GM18907 (cell line): ENCODE data around the gene PTPRA.

Experiments used
- ATAC-seq: cut with Tn5 transposase; IDR thresholded peaks from one replicate; pipeline ENCODE4 v1.9.1; 2021; ENCODE audit warnings: mild to moderate bottlenecking, moderate library complexity; ENCODE audit not compliant: unreplicated experiment

The PTPRA gene

GRCh38 chr20:2847802-2848201 is 25.5 kb upstream of the PTPRA start:
- ATAC-seq = no peak

GRCh38 chr20:2849529-2849928 is 23.8 kb upstream of the PTPRA start:
- ATAC-seq = no peak

GRCh38 chr20:2851086-2851485 is 22.2 kb upstream of the PTPRA start:
- no peak for ATAC-seq

- no peak for ATAC-seq
These were observed 14.7 kb upstream of the PTPRA start for GRCh38 chr20:2858591-2858990.

GRCh38 chr20:2859330-2860121 is 13.8 kb upstream of the PTPRA start:
- no peak for ATAC-seq

- ATAC-seq = no peak
These were observed 8.7 kb upstream of the PTPRA start for GRCh38 chr20:2864626-2865025.

- no peak for ATAC-seq
These were observed 8.2 kb upstream of the PTPRA start for GRCh38 chr20:2865101-2865500.

- ATAC-seq = no peak
These were observed 7.7 kb upstream of the PTPRA start for GRCh38 chr20:2865630-2866029.

- ATAC-seq = no peak
These were observed 7.0 kb upstream of the PTPRA start for GRCh38 chr20:2866236-2866635.

GRCh38 chr20:2867081-2867864 is 6.0 kb upstream of the PTPRA start:
- ATAC-seq = no peak

GRCh38 chr20:2869381-2869780 is 3.9 kb upstream of the PTPRA start:
- ATAC-seq = no peak

GRCh38 chr20:2871111-2871465 is 2.2 kb upstream of the PTPRA start:
- no peak for ATAC-seq

- ATAC-seq = no peak
These were observed 1.4 kb upstream of the PTPRA start for GRCh38 chr20:2871661-2872458.

- peak; percentile 34 for ATAC-seq
These were observed 747 bp upstream of the PTPRA start for GRCh38 chr20:2872459-2873009.

GRCh38 chr20:2873747-2874041 is 413 bp downstream of the PTPRA start:
- peak; percentile 48 for ATAC-seq

- no peak for ATAC-seq
These were observed 1.2 kb downstream of the PTPRA start for GRCh38 chr20:2874456-2874855.

- no peak for ATAC-seq
These were observed 2.5 kb downstream of the PTPRA start for GRCh38 chr20:2875690-2876203.

- no peak for ATAC-seq
These were observed 5.2 kb downstream of the PTPRA start for GRCh38 chr20:2878515-2878914.

GRCh38 chr20:2879146-2879545 is 5.9 kb downstream of the PTPRA start:
- no peak for ATAC-seq

- no peak for ATAC-seq
These were observed 7.4 kb downstream of the PTPRA start for GRCh38 chr20:2880650-2881049.
